Ovary (tissue), 9 donors: ENCODE results near the gene SLC23A1. TPM values are rescaled to one million over a fixed set of nuclear protein-coding genes. Genes with fewer than 3 reads are reported as not detected.
A peak's percentile ranks its signal among the peaks of the same experiment; 100 is the strongest.

Source experiments
- DNase-seq, 5 donors: peaks; one replicate each; pipeline ENCODE4 v3.0.0-alpha.2; 2019 to 2020
- H3K27ac ChIP-seq, 2 donors: fragments of 200-600 bp; one replicate each; pipeline versions ENCODE4 v1.5.1 to v1.8.0; 2019 to 2022
- H3K27me3 ChIP-seq: fragments of 200-600 bp; one replicate; pipeline ENCODE4 v1.8.0; 2022
- H3K36me3 ChIP-seq: fragments of 200-600 bp; sonication (generic); one replicate; pipeline ENCODE4 v1.5.1; 2019
- H3K4me1 ChIP-seq: one replicate; pipeline ENCODE4 v1.8.1; 2013; ENCODE audit warnings: mild to moderate bottlenecking, moderate library complexity; ENCODE audit not compliant: insufficient read depth
- H3K4me3 ChIP-seq: fragments of 200-600 bp; sonication (generic); one replicate; pipeline ENCODE4 v1.5.1; 2017
- H3K9me3 ChIP-seq, 2 donors: fragments of 200-600 bp in 1 of 2; sonication (generic) in 1 of 2; one replicate each; pipeline versions ENCODE4 v1.5.1 to v1.8.1; 2013 to 2019; ENCODE audit warnings: mild to moderate bottlenecking in 1 of 2, moderate library complexity in 1 of 2
- EP300 ChIP-seq: sonication (generic); formaldehyde crosslinking; IDR thresholded peaks from one replicate; pipeline ENCODE4 v1.6.1; 2017; ENCODE audit warnings: antibody characterized with exemption
- POLR2A ChIP-seq: fragments of 450-650 bp; IDR thresholded peaks from one replicate; pipeline ENCODE4 v1.6.1; 2017; ENCODE audit warnings: antibody characterized with exemption, mild to moderate bottlenecking, moderate library complexity
- WGBS, 3 donors: extraction: QIAGEN DNeasy Blood & Tissue Kit in 1 of 3; methylation state at CpG; one replicate each; pipeline versions ENCODE4 v1.1.5 to v1.1.7; 2013 to 2017; 5-methylcytosine and 5-hydroxymethylcytosine counted together
- intact Hi-C, 4 donors: fragments of 100-400 bp; cut with DNase I; formaldehyde crosslinking; loops; one replicate each; pipeline versions ENCODE4 v1.11.0 to v1.15.1; 2022 to 2023
- polyA plus RNA-seq, 2 donors: library from polyadenylated mRNA; stranded (reverse); fragments of 200-250 nt in 1 of 2; fragments of 350-450 nt in 1 of 2; fragmentation: Illumina TruSeq in 1 of 2; extraction: RNeasy Lipid Tissue Mini Kit (QIAGEN cat#74804) in 1 of 2; gene quantifications; one replicate each; pipeline ENCODE4 v1.2.3, GENCODE V29; 2013 to 2014
- total RNA-seq, 7 donors: library from RNA; depleted of rRNA in 2 of 7; stranded (reverse); fragments of >200 nt in 2 of 7; fragmentation: NEBNext Ultra II Directional in 3 of 7; extraction: Animal tissue kit (Norgen Biotek cat#: 25700) in 3 of 7; gene quantifications; one replicate each; pipeline versions ENCODE4 v1.1.0 to v1.2.4, GENCODE V29; 2016 to 2023
- TF ChIP-seq, protein P1 (sequence below), 3 donors: fragments of 450-650 bp in 2 of 3; fragments of 200-600 bp in 1 of 3; IDR thresholded peaks; one replicate each; pipeline versions ENCODE4 v1.5.1 to v1.8.0; 2016 to 2022; ENCODE audit warnings: antibody characterized with exemption in 3 of 3, mild to moderate bottlenecking in 1 of 3
- donor health status: DM: no; HTN: no; CAD: no; lungs with moderate emphysema.
- donor health status: DM: no; HTN: no; CAD: no.
- donor health status: Bipolar disorder and iron deficiency.
- donor health status: DM: yes; HTN: yes; CAD: no.
- donor health status: DM: no; HTN: no; CAD: no.
- donor health status: DM: yes; HTN: yes; CAD: no.

The SLC23A1 gene
- total and polyA plus RNA-seq, 9 donors, result 0.05 to 14.5 (median 1.1) TPM; not detected in 3

DNA sequence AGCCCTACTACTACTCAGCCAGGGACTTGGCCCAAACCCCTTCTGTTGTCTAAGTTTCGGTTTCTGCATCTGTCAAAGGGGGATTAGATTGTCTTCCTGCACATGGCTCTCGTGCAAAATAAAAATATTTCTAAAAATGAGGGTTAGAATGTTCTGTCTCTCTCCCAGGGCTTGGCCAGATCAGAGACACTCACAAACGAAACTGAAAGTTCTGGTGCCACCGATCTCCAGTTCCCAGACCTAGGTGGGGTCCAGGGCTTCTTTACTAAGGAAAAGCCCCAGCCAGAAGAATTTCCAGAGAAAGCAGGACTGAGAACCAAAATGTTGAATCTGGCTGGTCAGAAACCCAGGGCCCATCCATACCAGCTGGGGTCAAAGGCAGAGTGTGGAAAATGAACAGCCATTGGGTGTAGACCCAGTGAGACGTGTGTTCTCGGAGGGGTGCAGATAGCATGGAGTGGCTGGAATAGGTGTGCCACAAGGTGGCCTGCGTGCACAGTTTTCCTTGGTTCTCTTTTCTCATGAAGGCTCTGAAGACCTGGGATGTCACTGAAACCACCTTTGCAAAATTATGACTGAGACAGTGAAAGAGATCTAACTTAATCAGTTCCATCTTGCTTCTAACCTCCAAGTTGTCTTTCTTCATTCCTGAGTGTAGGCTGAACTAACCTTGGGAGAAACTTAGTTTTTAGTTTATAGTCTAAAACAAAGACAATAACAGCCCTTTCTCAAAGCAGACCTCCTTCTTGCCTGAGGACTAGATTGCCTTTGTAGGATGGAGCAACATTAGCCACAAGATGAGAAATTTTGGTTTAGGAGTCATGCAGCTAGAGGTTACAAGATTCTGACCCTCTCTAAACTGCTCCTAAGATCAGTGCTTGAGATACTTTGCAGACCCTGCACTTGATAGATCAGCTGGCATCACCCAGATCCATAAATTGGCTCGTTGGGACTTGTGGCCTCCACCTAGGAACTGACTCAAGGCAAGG, 2.3 kb upstream of the SLC23A1 start:
- Histone ChIP-seq H3K36me3 (no peaks in the 10 kb centered on the region), H3K27me3 (no peaks in the 10 kb centered on the region), H3K9me3 (no peaks in the 10 kb centered on the region), H3K4me1 (no peaks in the 10 kb centered on the region), H3K4me3 (no peak overlapping the region), H3K27ac (peak overlapping the region in 1 of 2 donors; percentile 57)
- WGBS, 3 donors, result 34 to 48% (median 37%) methylated on average over 8 of the region's 8 CpGs
- intact Hi-C loops, result no loop called here
- TF ChIP-seq, protein P1, sequence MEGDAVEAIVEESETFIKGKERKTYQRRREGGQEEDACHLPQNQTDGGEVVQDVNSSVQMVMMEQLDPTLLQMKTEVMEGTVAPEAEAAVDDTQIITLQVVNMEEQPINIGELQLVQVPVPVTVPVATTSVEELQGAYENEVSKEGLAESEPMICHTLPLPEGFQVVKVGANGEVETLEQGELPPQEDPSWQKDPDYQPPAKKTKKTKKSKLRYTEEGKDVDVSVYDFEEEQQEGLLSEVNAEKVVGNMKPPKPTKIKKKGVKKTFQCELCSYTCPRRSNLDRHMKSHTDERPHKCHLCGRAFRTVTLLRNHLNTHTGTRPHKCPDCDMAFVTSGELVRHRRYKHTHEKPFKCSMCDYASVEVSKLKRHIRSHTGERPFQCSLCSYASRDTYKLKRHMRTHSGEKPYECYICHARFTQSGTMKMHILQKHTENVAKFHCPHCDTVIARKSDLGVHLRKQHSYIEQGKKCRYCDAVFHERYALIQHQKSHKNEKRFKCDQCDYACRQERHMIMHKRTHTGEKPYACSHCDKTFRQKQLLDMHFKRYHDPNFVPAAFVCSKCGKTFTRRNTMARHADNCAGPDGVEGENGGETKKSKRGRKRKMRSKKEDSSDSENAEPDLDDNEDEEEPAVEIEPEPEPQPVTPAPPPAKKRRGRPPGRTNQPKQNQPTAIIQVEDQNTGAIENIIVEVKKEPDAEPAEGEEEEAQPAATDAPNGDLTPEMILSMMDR (IDR thresholded peaks at IDR 0.05), result no peak
- TF ChIP-seq POLR2A (no peak), EP300 (no peak)
- peak in 1 of 5 donors; percentile 20 for DNase-seq

DNA sequence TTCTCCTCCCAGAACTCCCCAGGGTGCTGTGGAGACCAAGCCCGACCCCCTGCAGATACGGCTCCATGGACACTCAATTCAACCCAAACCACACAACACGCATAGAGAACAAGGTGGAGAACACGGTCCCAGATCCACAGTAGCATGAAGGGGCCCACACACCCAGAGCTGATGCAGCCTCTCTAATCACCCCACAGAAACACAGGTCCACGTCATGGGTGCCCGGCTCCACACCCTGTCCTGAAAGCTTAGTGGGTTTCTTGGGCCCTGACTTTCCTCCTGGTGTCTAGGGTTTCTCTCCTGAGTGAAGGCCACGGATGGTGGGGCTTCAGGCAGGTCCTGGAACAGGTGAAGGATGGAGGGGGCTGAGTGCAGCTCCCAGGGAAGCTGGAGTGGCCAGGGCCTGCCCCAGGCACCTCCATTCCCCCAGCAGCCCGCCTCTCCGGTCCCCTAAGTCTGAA, 1.5 kb upstream of the SLC23A1 start:
- Histone ChIP-seq H3K4me3 (no peak overlapping the region), H3K27me3 (no peaks in the 10 kb centered on the region), H3K9me3 (no peaks in the 10 kb centered on the region), H3K4me1 (no peaks in the 10 kb centered on the region), H3K36me3 (no peaks in the 10 kb centered on the region), H3K27ac (peak overlapping the region in 1 of 2 donors; percentile 57)
- DNase-seq, result peak in 1 of 5 donors; percentile 11
- 75 to 81% (median 80%) methylated on average over 9 of the region's 9 CpGs for WGBS, 3 donors
- TF ChIP-seq POLR2A (no peak), EP300 (no peak)
- TF ChIP-seq, protein P1 (IDR thresholded peaks at IDR 0.05), result no peak
- intact Hi-C loops, result no loop called here

DNA sequence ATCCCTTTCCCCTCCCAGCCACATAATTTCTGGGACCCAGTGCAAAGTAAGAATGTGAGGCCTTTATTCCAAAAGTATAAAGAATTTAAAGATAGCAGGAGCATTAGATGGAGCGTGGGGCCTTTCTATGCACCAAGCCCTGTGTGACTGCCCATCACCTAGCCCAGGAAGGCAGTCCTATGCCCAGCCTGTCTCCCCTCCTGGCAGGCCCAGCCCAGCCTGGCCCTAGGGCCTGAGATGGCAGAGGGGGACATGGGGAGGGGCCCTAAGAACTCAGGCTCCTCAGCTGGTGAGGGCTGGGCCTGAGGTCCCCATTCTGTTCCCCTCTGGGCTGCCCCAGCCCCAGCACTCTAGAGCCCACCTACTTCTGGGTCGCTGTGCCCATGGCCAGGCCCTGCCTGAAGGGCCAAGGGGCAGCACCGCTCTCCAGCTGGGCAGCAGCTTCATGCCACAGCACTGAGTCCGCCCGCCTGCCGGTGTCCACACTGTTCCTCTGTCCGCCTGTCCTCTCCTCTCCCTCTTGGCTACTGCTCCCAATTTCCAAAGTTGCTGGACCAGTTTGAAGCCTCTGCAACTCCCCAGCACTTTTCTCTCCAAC, 995 bp upstream of the SLC23A1 start:
- Histone ChIP-seq H3K27ac (no peak overlapping the region), H3K36me3 (no peaks in the 10 kb centered on the region), H3K4me3 (no peak overlapping the region), H3K9me3 (no peaks in the 10 kb centered on the region), H3K4me1 (no peaks in the 10 kb centered on the region), H3K27me3 (no peaks in the 10 kb centered on the region)
- 81 to 99% (median 89%) methylated on average over 7 of the region's 7 CpGs for WGBS, 3 donors
- TF ChIP-seq EP300 (no peak), POLR2A (no peak)
- TF ChIP-seq, protein P1 (IDR thresholded peaks at IDR 0.05), result no peak
- peak in 1 of 5 donors; percentile 11 for DNase-seq
- intact Hi-C loops, result no loop called here

DNA sequence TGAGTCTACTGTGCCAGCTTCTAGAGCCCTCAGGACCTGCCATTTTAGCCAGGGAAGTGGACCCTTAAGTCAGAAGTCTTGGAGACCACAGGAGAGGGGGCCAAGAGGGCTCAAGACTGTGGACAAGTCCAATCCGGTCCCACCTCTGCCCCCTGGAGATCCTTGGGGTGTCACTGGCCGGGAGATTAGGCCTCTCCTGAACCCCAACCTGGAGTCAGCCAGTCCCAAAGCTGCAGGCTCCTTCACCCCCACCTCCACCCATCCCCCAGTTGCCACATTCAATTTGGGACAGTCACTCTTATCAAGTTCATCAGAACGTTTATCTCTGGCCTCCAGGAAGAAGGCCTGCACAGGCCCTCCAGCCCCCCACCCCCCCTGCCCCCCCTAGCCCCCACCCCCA, 290 bp downstream of the SLC23A1 start:
- peak in 1 of 5 donors; percentile 4 for DNase-seq
- Histone ChIP-seq H3K4me1 (no peaks in the 10 kb centered on the region), H3K27me3 (no peaks in the 10 kb centered on the region), H3K4me3 (no peak overlapping the region), H3K9me3 (no peaks in the 10 kb centered on the region), H3K36me3 (no peaks in the 10 kb centered on the region), H3K27ac (no peak overlapping the region)
- no peak for TF ChIP-seq EP300
- no peak for TF ChIP-seq POLR2A
- TF ChIP-seq, protein P1 (IDR thresholded peaks at IDR 0.05), result no peak
- intact Hi-C loops, result no loop called here
- WGBS, 3 donors, result 51 to 57% (median 55%) methylated on average over 3 of the region's 3 CpGs
